ENCODE data around the gene TMEM174. TPM values are rescaled to one million over a fixed set of nuclear protein-coding genes. Genes with fewer than 3 reads are reported as not detected.
A peak's percentile ranks its signal among the peaks of the same experiment; 100 is the strongest.

TMEM174 gene
- total RNA-seq, 8 experiments from 2014 or later: 0.33 TPM; not detected in 7

DNA sequence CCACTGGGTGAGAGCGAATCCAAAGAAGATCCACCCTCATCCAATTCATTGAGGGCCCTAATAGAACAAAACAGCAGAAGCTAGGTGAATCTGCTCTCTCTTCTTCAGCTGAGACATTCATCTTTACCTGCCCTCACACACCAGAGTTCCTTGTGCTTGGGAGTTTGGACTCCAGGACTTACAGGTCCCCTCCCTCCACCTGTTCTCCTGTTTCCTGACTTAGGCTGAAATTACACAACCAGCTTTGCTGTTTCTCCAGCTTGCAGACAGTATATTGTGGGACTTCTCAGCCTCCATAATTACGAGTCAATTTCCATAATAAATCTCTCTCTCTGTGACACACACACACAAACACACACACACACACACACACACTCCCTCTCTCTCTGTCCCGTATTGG is 33.5 kb upstream of the TMEM174 start:
- Histone ChIP-seq H3K4me1 (replicated peaks in 1 of 2) (no peaks in the 10 kb centered on the region), H3K4me3 (no peak overlapping the region), H3K27ac (no peak overlapping the region)
- ATAC-seq (replicated peaks in 6 of 8): no peak
- in situ Hi-C loops (cut with MboI; ENCODE audit: low pct_unique_long_range_greater_than_20kb in 2 of 9, low sequenced_read_pairs in 9 of 9, unreplicated experiment in 9 of 9): no loop called here
- 0 to 100% (median 80%) methylated on average over 1 to 3 of the region's 3 CpGs; no CpG with 5 or more reads in 1 of the 10 experiments for WGBS, 10 experiments

- H3K27ac ChIP-seq: no peak overlapping the region
- WGBS, 10 experiments: 80 to 100% (median 100%) methylated on average over 1 of the region's 1 CpG; no CpG with 5 or more reads in 4 of the 10 experiments
- H3K4me3 ChIP-seq: no peak overlapping the region
- in situ Hi-C loops (cut with MboI; ENCODE audit: low pct_unique_long_range_greater_than_20kb in 2 of 9, low sequenced_read_pairs in 9 of 9, unreplicated experiment in 9 of 9): no loop called here
- H3K4me1 ChIP-seq (replicated peaks in 1 of 2): no peaks in the 10 kb centered on the region
- ATAC-seq (replicated peaks in 6 of 8): no peak
Measured at GRCh38 chr5:73140801-73141200, 32.2 kb upstream of the TMEM174 start.

- H3K4me1 ChIP-seq (replicated peaks in 1 of 2): no peaks in the 10 kb centered on the region
- 31 to 94% (median 73%) methylated on average over 1 to 8 of the region's 8 CpGs for WGBS, 10 experiments
- H3K4me3 ChIP-seq: no peak overlapping the region
- in situ Hi-C loops (cut with MboI; ENCODE audit: low pct_unique_long_range_greater_than_20kb in 2 of 9, low sequenced_read_pairs in 9 of 9, unreplicated experiment in 9 of 9): no loop called here
- no peak for ATAC-seq (replicated peaks in 6 of 8)
- no peak overlapping the region for H3K27ac ChIP-seq
Measured at GRCh38 chr5:73142035-73142434, 31.0 kb upstream of the TMEM174 start.

GRCh38 chr5:73143716-73144115 is 29.3 kb upstream of the TMEM174 start:
- H3K27ac ChIP-seq: no peak overlapping the region
- ATAC-seq (replicated peaks in 6 of 8): no peak
- H3K4me1 ChIP-seq (replicated peaks in 1 of 2): no peaks in the 10 kb centered on the region
- no peak overlapping the region for H3K4me3 ChIP-seq
- in situ Hi-C loops (cut with MboI; ENCODE audit: low pct_unique_long_range_greater_than_20kb in 2 of 9, low sequenced_read_pairs in 9 of 9, unreplicated experiment in 9 of 9): no loop called here
- 45 to 100% (median 84%) methylated on average over 2 to 5 of the region's 6 CpGs for WGBS, 10 experiments

DNA sequence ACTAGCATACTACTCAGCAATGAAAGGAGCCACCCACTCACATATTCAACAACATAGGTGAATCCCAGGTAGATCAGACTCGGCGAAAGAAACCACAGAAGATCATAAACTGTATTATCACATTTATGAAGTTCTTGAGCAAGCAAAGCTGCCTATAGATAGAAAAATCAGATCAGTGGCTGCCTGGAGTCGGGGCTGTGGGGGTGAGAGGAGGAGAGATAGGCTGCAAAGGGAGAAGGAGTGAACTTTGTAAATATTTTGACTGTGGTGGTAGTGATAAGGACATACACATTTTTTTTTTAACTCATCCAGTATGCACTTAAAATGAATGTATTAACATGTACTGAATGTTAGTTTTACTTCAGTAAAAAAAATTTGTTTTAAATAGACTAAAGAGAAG is 23.5 kb upstream of the TMEM174 start:
- WGBS, 10 experiments: 37 to 72% (median 44%) methylated on average over 1 to 3 of the region's 3 CpGs

GRCh38 chr5:73150876-73151275 is 22.1 kb upstream of the TMEM174 start:
- no peak overlapping the region for H3K4me3 ChIP-seq
- 59 to 100% (median 71%) methylated on average over 1 to 6 of the region's 7 CpGs; no CpG with 5 or more reads in 2 of the 10 experiments for WGBS, 10 experiments
- ATAC-seq (replicated peaks in 6 of 8): no peak
- H3K27ac ChIP-seq: no peak overlapping the region
- in situ Hi-C loops (cut with MboI; ENCODE audit: low pct_unique_long_range_greater_than_20kb in 2 of 9, low sequenced_read_pairs in 9 of 9, unreplicated experiment in 9 of 9): no loop called here
- no peaks in the 10 kb centered on the region for H3K4me1 ChIP-seq (replicated peaks in 1 of 2)

More for the DNA sequence above, 23.5 kb upstream of the TMEM174 start:
- no peak for ATAC-seq (replicated peaks in 6 of 8)
- Histone ChIP-seq H3K4me1 (replicated peaks in 1 of 2) (no peaks in the 10 kb centered on the region), H3K4me3 (no peak overlapping the region), H3K27ac (no peak overlapping the region)
- in situ Hi-C loops (cut with MboI; ENCODE audit: low pct_unique_long_range_greater_than_20kb in 2 of 9, low sequenced_read_pairs in 9 of 9, unreplicated experiment in 9 of 9): no loop called here

GRCh38 chr5:73151766-73152410 is 21.1 kb upstream of the TMEM174 start:
- 8 to 100% (median 67%) methylated on average over 1 to 5 of the region's 5 CpGs; no CpG with 5 or more reads in 1 of the 10 experiments for WGBS, 10 experiments
- Histone ChIP-seq H3K4me3 (no peak overlapping the region), H3K27ac (no peak overlapping the region), H3K4me1 (replicated peaks in 1 of 2) (no peaks in the 10 kb centered on the region)
- in situ Hi-C loops (cut with MboI; ENCODE audit: low pct_unique_long_range_greater_than_20kb in 2 of 9, low sequenced_read_pairs in 9 of 9, unreplicated experiment in 9 of 9): no loop called here
- ATAC-seq (replicated peaks in 6 of 8): peak in 3 of 8 experiments; percentile 28 to 94 (median 49)

DNA sequence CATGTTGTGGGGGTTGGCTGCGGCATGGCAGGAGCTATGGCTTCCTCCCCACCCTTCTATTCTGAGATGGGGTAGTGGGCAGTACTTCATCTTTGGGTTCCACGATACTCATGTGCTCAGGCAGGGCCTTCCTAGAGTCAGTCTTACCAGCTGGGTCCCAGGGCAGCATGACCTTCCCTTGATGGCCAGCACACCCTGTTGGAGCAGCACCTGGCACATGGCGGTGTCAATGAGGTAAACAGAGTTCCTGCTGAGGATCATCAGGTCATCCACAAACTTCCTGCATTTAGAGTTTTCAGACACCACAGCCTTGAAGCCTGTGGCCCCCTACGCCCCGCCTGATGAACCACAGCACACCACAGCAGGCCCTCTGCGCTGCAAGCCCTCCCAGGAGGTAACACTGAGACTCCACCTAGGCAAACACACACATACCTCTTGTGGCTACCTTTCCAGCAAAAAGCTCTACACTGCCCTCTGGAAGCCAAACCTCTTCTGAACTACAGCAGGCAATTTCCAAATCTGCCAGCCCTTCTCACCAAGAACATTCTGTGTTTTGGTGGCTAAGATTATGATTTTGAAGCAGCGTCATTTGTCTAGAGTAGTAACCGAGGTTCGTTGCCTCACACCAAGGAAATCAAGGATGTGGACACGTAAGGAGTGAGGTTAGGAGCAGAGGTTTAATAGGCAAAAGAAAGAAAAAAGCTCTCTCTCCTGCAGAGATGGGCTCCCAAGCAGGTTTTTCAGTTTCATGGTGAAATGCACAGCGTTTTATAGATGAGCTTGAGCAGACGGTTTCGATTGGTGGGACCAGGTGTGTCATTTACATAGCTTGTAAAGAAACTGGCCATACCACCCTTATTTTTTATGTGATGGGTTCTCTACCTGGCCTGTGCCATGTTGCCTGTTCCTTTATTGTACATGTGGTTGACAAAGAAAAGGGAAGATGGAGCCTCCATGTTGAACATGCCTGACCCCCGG is 20.3 kb upstream of the TMEM174 start:
- ATAC-seq (replicated peaks in 6 of 8): no peak
- Histone ChIP-seq H3K27ac (no peak overlapping the region), H3K4me1 (replicated peaks in 1 of 2) (no peaks in the 10 kb centered on the region), H3K4me3 (no peak overlapping the region)
- WGBS, 10 experiments: 76 to 100% (median 86%) methylated on average over 1 to 12 of the region's 14 CpGs; no CpG with 5 or more reads in 2 of the 10 experiments
- in situ Hi-C loops (cut with MboI; ENCODE audit: low pct_unique_long_range_greater_than_20kb in 2 of 9, low sequenced_read_pairs in 9 of 9, unreplicated experiment in 9 of 9): no loop called here

- Histone ChIP-seq H3K4me3 (no peak overlapping the region), H3K4me1 (replicated peaks in 1 of 2) (no peaks in the 10 kb centered on the region), H3K27ac (no peak overlapping the region)
- ATAC-seq (replicated peaks in 6 of 8): no peak
- 30 to 100% (median 73%) methylated on average over 1 to 7 of the region's 7 CpGs; no CpG with 5 or more reads in 1 of the 10 experiments for WGBS, 10 experiments
- in situ Hi-C loops (cut with MboI; ENCODE audit: low pct_unique_long_range_greater_than_20kb in 2 of 9, low sequenced_read_pairs in 9 of 9, unreplicated experiment in 9 of 9): no loop called here
Measured at GRCh38 chr5:73153513-73153912, 19.5 kb upstream of the TMEM174 start.

DNA sequence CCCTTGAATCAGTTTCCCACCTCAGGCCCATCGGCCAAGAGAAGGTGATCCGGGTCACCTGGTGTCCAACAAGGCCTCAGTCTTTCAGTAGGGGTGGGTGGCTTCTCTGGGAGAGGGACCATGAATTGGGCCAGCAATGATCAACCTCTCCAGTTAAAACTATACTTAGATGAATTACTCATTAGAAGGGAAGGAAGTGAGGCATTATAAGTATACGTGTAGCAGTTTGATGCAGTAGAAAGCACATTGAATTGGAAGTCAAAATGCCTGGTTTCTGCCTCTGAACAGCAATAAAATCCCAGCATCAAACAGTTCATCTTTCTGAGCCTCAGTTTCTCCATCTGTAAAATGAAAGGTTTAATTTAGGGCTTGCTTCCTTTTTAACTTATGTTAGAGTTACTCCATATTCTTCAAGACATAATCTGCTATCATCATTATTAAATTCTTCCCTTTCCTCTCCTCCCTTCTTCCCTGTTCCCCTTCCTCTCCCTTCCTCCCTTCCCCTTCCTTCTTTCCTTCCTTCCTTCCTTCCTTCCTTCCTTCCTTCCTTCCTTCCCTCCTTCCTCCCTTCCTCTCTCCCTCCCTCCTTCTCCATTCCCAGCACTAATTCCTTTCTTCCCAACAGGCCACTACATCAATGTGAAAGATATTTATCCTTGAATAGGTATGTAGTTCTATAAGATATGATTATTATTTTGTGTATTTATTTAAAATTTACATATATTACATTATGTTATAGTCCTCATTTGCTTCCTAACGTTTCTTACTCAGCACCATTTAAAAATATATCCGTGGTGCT is 18.6 kb upstream of the TMEM174 start:
- H3K4me3 ChIP-seq: no peak overlapping the region
- no peak for ATAC-seq (replicated peaks in 6 of 8)
- no peaks in the 10 kb centered on the region for H3K4me1 ChIP-seq (replicated peaks in 1 of 2)
- 40 to 100% (median 77%) methylated on average over 2 to 4 of the region's 5 CpGs; no CpG with 5 or more reads in 1 of the 10 experiments for WGBS, 10 experiments
- in situ Hi-C loops (cut with MboI; ENCODE audit: low pct_unique_long_range_greater_than_20kb in 2 of 9, low sequenced_read_pairs in 9 of 9, unreplicated experiment in 9 of 9): no loop called here
- no peak overlapping the region for H3K27ac ChIP-seq

- Histone ChIP-seq H3K4me1 (replicated peaks in 1 of 2) (no peaks in the 10 kb centered on the region), H3K27ac (no peak overlapping the region), H3K4me3 (no peak overlapping the region)
- in situ Hi-C loops (cut with MboI; ENCODE audit: low pct_unique_long_range_greater_than_20kb in 2 of 9, low sequenced_read_pairs in 9 of 9, unreplicated experiment in 9 of 9): no loop called here
- no peak for ATAC-seq (replicated peaks in 6 of 8)
- 20 to 100% (median 85%) methylated on average over 1 to 7 of the region's 18 CpGs for WGBS, 10 experiments
Measured at GRCh38 chr5:73155271-73156222, 17.4 kb upstream of the TMEM174 start.

Data from motor neuron (in vitro differentiated cells).